GM18867 (cell line): ENCODE data around the gene ZNF827.
"Not testable (repeated sequence)": the region's sequence is repeated elsewhere in the genome, so short reads cannot be mapped to it uniquely, and the experiment has no call there.

ENCODE experiments used
- ATAC-seq: cut with Tn5 transposase; IDR thresholded peaks from one replicate; pipeline ENCODE4 v1.9.1; 2021; ENCODE audit warnings: mild to moderate bottlenecking, moderate library complexity; ENCODE audit not compliant: unreplicated experiment

ZNF827 gene

DNA sequence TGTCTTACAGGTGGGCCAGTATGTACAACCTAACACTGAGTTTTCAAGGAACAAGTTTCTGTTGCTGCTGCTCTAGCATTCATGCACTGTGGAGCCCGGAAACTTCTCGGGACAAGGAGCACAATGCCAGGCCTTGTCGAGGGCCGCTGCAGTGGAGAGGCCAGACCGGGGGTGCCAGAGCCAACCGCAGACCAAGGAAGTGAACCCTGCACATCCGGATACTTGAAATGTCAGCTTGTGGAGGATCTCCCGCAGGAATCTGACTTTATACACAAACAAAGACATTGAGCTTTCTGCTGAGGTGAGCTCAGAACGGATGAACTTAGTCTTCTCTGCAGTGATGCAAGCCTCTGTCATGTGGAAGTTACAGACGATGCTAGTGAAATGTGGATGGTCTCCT lies 99.5 kb downstream of the ZNF827 start:
- no peak for ATAC-seq

DNA sequence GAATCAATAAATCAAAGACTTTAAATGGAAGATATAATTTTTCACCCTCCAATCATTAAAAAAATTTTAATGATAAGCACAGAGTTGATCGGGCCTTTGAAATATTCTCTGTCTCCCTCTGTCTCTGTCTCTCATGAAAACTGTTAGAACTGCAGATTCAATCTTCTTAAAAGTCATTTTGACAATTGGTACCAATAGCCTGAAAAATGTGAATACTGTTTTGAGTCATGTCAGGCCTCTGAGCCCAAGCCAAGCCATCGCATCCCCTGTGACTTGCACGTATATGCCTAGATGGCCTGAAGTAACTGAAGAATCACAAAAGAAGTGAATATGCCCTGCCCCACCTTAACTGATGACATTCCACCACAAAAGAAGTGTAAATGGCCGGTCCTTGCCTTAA lies 106.2 kb downstream of the ZNF827 start:
- ATAC-seq, result not testable (repeated sequence)

DNA sequence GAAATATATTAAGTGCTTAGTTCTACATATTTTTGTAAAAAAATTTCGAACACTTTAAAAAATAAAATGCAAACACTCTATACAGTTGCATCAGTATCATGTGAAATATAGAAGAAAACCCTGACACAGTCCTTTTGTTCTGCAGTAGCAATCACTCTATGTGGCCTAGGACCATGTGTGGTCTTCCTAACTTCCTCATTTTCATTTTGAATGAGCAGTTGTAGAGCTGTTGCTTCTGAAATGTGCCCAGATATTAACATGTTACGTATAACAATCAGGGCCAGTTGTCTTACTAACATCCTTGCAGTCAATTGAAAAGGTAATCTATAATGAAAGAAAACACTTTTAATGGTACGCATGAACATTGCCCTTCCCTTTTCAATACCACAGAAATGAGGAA lies 107.9 kb downstream of the ZNF827 start:
- peak; percentile 55 for ATAC-seq

DNA sequence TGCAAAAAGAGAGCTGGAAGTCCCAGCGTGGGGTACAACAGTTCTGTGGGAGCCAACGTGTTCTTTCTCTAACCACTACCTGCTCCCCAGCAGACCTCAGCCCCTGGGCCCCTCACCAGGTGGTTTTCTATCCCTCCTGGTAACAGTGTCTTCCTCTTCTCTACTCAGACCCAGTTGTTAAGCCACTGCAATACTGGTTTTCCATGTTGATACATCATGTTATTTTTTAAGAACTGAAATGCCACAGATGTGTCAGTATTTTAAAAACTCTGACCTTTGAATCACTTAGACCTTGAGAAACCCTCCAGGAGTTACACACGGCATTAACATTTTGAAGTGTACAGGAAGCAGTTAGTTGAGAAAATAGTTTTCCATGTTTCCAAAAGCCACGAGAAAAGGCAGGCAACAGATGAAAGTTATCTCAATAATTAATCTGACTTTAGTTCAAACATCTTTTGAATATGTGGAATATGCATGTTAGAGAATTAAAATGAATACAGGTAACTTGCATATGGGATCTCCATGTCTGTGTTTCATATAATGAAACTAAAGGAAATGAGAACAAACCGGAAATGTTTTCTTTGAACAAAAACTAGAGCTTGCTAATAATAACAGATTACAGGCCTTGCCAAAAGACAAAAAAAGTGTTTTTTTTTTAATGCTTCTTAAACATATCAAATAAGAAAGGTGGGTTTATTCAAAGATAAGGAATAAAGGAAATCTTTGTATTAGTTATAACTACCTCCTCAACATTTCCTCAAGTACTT lies 108.8 kb downstream of the ZNF827 start:
- ATAC-seq, result peak; percentile 46

DNA sequence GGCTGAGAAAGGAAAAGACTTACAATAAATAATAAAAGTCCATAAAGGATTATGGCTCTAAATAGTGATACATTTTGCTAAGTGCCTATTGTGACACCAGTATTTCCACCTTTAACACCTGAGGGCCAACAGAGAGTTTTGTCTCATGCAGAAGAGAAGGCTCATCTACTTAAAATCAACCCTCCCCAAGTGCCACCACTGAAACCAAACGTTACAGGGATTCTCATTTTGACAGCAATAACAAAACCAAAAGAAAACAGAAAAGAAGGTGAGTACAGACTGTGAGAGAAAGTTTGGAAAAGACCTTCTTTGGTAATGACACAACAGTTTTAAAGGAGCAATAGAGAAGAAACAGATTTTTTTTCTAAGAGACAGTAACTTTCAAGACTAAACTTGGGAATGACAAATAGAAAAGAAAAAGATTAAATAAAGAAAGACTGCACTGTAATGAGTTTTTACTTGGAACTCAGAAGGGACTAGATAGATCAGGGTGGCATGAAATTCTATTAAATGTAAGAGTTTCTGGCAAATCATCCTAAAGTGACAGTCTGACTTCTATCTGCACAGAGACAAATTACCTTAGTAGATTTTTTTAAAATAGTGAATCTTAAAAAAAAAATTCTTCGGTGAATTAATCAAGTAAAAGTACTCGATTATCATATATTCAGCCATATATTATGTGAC lies 109.7 kb downstream of the ZNF827 start:
- peak; percentile 77 for ATAC-seq

DNA sequence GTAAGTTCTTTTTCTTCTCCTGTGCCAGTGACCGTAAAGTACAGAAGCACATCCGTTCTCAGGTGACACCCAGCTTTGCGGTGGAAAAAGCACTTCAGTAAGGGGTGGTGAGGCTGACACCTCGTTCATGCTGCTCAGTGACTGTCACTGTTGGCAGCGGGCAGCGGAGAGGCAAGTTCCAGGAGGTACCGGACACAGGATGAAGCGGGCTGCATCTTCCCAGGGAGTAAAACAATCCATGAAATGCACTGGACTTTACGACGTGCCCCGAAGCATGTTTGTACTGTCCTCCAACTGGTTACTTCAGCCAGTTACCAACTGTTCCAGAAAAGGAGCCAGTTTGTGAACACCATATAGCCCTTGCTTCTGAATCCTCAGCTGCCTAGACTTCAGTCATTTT lies 110.7 kb downstream of the ZNF827 start:
- ATAC-seq, result no peak

DNA sequence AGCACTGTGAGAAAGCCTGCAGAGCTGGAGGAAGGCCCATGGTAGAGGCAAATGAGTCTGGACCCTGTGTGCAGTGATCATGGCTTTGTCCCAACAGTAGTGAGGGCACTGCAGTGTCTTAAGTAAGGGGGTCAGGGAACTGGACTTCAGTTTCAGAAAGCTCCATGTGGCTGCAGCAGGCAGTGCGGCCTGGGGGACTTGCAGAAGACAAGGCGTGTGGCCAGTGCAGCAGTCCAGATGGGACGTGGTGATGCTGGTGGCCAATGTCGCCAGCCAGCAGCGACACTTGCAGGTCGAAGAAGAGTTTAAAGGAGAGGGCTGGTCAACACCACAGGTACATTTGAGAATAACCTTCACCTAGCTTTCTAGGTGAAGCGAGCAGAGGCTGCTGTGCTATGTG lies 113.4 kb downstream of the ZNF827 start:
- no peak for ATAC-seq

DNA sequence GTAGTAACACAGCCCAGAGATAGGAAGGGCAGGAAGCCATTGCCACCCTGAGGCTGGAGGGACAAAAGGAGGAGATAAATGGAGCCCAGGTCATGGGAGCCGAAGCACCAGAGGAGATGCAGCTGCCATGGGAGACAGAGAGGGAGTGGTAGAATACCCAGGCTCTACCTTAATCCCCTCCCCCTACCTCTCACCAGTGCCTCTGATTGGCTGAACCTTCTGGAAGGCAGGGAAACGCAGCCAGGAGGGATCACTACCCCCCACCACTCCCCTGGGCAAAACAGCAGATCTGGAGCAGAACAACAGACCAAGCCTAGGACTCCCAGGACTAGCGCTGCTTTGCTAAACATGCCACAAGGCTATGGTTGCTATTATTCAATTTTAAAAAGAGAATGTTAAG lies 114.2 kb downstream of the ZNF827 start:
- ATAC-seq, result no peak

DNA sequence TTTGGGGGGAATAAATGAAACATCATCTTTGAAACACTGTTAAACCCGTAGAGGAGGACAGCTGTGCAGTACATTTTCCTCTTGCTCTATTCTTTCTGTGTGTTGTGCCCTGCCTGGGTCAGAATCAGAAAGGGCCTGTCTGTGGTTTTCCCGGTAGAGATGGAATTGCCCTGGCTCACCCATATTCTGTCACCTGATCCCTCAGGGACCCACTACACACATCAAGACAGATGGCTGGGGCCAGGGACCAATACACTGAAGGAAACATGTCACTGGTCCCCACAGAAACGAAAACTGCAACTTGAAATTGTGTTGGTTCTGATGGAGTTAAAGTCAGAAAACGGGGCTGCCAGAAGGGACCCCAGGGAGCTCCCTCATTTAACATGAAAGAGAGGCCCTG lies 114.9 kb downstream of the ZNF827 start:
- ATAC-seq, result no peak

DNA sequence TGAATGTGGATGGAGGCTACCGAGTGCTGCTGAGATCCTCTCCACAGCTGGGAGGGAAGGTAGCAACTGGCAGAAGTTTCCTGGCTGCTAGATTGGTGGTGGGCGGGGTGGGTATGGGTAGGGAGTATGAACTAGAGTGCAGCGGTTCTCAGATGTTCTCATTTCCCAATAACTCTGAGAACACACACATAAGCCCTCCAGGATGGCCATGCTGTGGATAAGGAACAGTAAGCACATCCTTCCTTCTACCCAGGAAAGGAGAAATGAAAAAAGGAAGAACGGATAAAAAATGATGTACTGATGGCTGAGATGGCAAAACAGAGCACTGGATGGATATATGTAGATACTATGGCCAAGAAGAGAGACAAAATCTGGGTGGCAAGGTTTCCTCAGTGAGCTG lies 116.0 kb downstream of the ZNF827 start:
- ATAC-seq, result no peak

DNA sequence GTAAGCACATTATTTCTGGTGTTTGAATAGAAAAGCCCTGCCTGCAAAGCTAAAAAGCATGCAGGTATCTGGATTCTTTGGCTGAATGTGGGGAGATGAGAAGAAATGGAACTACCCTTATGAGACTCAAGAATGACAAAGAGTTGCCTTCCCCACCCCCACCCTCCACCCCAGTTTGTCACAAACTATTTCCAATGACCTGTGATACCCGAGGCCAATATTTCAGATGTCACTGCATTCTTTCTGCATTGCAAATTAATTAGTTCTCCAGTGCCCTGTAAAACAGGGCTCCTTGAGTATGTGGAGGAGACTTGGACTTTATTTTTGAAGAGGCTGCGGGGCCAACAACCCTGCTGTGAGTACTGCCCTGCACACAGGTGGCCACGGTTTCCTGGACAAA lies 116.4 kb downstream of the ZNF827 start:
- ATAC-seq, result no peak

DNA sequence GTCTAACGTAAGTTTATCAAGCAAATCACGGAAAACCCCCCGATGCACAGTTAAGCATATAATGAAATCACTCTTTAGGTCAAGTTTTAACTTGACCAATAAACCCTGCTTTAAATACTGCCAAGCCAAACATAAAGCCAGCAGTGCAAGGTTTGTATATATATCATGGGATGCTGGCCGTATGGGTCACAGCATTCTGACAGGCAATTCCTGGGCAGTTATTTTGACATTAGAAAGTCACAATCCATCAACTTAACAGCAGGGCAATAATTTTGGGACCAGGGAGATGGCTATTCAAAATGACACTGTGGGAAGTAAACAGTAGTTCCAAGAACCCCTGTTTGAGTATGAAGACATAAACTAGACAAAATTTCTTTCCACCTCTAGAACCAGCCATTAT lies 116.9 kb downstream of the ZNF827 start:
- no peak for ATAC-seq

DNA sequence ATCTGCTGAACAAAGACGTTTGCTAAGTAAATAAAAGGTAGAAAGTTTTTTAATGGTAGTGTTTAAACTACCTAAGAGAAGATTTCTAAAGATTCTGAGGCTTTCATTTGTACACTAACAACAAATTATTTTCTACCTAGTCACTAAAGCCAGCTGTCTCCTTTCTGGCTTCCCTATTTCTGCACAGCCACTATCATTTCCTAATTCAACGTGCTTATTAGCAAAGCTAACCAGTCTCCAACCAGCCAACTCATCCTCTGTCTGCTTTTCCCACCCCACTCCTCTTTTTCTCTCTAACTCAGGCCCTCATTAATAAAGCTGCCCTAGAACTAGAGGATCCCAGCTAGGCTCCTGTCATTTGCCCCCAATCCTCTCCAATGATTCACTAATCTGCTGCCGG lies 118.2 kb downstream of the ZNF827 start:
- no peak for ATAC-seq

DNA sequence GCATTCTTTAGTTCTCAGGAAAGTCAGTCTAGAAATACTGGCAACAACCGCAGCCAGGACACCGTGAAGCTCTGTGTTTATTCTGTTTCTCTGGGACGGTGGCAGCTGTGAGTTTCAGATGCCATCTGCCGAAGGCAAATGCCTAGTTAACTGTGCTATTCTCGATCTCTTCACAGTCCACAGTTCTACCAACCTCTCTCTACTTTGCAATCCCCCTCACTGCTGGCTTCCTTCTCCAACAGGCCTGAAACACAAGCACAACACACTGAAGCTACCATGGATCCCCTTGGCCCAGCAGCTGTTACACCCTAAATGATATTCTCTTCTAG lies 118.8 kb downstream of the ZNF827 start:
- peak; percentile 46 for ATAC-seq

DNA sequence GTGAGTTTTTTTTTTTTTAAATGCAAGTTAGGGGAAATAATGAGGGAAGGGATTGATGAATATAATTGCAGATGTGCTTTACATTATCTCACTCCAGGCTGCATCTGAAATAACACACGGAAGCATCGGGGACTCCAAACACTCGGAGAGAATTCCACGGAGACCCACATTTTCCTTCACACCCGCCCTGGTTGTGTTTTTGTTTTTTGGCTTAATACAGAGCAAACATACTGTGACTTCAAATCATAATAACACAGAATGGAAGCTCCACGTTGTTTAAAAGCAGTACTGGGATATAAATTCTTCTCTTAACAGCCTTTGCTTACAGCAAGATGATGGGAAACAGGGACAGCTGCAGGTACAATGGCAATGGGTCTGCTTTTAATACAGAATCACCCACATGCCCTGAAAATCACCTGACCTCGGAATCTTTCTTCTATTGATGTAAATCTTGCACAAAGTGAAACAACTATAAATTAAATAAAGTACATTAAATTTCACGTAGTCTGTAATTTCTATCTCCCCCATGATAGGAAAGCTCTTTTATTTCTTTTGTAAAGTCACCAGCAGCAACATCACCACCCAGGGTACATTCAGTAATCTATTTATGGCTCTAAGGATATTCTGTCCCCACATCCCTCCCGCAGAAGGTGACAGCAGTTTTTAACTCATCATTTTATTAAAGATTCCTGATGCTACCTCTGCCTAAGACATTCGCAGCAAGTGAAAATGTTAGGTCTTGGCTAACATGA lies 119.3 kb downstream of the ZNF827 start:
- no peak for ATAC-seq

DNA sequence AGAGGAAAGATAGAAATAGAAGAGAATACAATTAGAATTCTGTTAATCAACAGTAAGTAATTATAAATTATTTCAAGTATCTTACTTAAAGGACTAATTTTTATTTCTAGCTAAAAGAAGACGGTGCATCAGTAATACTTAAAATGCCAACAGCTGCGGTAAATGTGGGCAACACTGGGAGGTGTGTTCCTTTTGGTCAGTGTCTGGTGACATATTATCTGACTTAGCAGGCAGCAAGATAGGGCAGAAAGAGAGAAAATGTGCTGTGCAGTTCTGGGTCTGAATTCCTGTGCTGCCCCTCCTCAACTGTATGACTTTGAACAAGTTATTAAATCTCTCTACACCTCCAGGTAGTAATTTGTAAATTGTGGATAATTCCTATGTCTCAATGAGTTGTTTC lies 120.6 kb downstream of the ZNF827 start:
- ATAC-seq, result no peak

DNA sequence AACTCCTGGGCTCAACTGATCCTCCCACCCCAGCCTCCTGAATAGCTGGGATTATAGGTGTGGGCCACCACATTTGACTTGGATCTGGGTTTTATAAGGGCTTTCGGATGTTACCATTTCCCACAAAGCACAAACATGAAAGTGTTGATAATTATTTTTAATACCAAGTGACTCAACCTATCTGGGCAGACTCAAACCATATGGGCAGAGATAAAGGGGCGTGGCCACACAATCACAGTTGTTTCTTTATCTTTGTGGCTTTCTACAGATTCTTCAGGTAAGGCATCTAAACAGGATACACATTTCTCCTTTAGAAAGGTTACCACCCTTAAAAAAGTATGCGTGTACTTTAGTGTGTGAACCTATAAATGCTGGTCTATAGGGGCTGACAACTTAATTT lies 122.5 kb downstream of the ZNF827 start:
- ATAC-seq, result no peak

DNA sequence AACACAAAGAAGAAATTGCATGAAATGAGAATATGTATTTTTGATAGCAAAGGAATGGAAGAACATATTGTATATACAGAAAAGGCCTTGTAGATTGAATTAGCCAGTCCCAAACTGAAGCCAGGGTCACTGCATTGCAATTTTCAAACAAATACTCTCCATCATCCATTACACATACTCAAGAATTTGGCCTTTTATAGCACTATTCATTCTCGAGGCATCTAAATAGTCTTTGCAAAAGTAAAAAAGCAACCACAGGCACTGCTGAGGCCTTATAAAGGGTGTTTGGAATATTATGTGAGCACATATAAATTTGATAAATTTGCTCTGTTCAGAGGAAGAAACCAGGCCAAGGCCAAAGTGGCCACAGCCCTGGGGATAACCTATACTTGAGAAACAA lies 123.0 kb downstream of the ZNF827 start:
- no peak for ATAC-seq

DNA sequence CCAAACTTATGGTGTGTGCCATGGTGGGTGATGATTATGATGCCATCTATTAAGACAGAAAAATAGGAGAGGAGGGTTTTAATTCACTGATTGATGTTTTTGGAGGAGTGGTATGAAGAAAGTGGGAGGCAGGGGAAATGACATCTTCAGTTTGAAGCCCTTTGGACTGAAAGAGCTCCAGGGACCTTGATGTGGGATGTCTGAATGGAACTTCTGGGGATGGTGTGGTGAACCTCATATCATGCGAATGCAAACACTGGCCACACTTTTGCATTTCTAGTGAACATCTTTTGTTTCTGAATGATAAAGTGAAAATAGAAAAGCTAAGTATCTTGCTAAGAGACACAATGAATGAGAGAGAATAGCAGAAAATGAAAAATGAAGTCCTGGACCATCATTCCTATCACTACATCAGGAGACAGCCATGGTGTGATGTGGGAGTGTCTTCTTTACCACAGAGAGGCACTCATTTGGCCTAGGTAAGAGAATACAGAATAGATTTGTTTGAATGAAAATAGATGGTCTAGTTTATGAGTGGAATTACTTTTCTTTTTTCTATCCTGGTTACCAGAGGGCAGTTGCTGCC lies 123.5 kb downstream of the ZNF827 start:
- ATAC-seq, result no peak

DNA sequence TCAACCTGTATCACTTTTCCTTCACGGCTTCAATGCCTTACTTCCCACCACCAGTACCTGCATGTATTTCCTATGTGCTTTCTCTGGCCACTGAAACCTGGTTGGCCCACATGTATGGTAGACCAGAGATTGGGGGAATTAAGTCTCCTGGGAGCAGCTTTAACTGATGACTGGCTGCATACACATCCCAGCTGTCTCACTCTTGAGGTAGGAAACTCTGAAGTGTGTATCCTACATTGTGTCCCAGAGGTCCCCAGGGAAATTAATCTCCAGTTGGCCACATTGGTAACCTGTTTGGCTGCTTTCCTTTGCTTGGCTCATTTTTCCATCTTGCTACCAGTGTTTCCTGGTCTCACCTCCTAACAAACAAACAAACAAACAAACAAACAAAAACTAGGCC lies 124.4 kb downstream of the ZNF827 start:
- ATAC-seq, result no peak

DNA sequence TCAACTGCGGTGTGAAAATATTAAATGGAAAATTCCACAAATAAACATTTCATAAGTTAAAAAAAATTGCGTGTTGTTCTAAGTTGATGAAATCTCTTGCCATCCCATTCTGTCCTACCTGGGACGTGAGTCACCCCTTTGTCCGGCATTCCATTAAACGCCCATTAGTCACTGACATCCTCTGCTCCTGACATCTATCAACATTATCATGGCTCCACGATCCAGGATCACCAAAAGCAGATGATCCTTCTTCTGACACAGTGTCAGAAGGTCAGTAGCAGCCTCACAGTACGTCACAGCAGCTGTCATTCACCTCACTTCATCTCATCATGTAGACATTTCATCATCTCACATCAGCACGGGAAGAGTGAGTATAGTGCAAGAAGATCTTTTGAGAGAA lies 125.7 kb downstream of the ZNF827 start:
- no peak for ATAC-seq
